ENCODE measurements around the gene ITGAE. TPM values are rescaled to one million over a fixed set of nuclear protein-coding genes. Genes with fewer than 3 reads are reported as not detected.
"Not testable (repeated sequence)": the region's sequence is repeated elsewhere in the genome, so short reads cannot be mapped to it uniquely, and the experiment has no call there.

Gene ITGAE
- total and polyA plus RNA-seq, 5 donors from 2014 or later: 14.2 to 46.4 (median 36.9) TPM

DNA sequence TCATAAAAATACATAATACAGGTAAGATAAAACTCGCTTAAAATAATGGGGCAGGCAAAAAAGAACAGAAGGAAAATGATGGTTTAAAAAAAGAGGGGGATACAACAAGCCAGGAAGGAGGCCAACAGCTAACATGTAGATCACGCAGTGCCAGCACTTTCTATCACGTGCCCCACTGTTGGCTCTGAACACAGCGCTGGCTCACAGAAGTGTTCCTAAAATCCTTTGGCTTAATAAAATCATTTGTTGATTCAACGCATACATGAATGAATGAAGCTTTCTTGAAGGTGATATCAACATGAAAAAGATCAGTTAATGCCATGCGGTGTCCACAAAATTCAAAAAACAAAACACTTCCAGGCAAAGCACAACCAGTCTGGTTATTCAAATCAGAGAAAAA is 8.5 kb downstream of the ITGAE start:
- no peak overlapping the region for H3K4me3 ChIP-seq (ENCODE audit: low read depth, low read length)
- peaks cover 4 to 37% (median 20%) of the 10 kb centered on the region in 4 donors for H3K4me1 Mint-ChIP-seq
- H3K4me1 ChIP-seq (ENCODE audit: control insufficient read depth, insufficient read depth, low read length, poor library complexity, severe bottlenecking): peaks cover 25% of the 10 kb centered on the region
- H3K36me3 ChIP-seq (ENCODE audit: control insufficient read depth, insufficient read depth, low read length): no peaks in the 10 kb centered on the region
- no peaks in the 10 kb centered on the region for H3K27me3 ChIP-seq (ENCODE audit: control insufficient read depth, insufficient read depth, low read length)
- no peak for DNase-seq
- no peaks in the 10 kb centered on the region for H3K9me3 Mint-ChIP-seq
- ATAC-seq (ENCODE audit: low read depth in 2 of 2): no peak
- no peak overlapping the region for H3K27ac ChIP-seq (ENCODE audit: insufficient read depth, low read length, poor library complexity, severe bottlenecking)
- H3K27me3 Mint-ChIP-seq: peaks cover 4% of the 10 kb centered on the region
- no peaks in the 10 kb centered on the region for H3K36me3 Mint-ChIP-seq
- peak overlapping the region in 1 of 3 donors; percentile 59 for H3K27ac Mint-ChIP-seq
- H3K9me3 ChIP-seq (ENCODE audit: control insufficient read depth in 2 of 2, low read length in 2 of 2): no peaks in the 10 kb centered on the region
- H3K4me3 Mint-ChIP-seq: no peak overlapping the region

GRCh38 chr17:3788200-3788599 is 12.8 kb downstream of the ITGAE start:
- peak in 1 of 3 donors; percentile 36 for DNase-seq
- no peak overlapping the region for H3K4me3 Mint-ChIP-seq
- no peaks in the 10 kb centered on the region for H3K36me3 ChIP-seq (ENCODE audit: control insufficient read depth, insufficient read depth, low read length)
- H3K27ac Mint-ChIP-seq: no peak overlapping the region
- no peak for ATAC-seq (ENCODE audit: low read depth in 2 of 2)
- no peak overlapping the region for H3K4me3 ChIP-seq (ENCODE audit: low read depth, low read length)
- peaks cover 0 to 18% (median 11%) of the 10 kb centered on the region in 4 donors for H3K4me1 Mint-ChIP-seq
- H3K4me1 ChIP-seq (ENCODE audit: control insufficient read depth, insufficient read depth, low read length, poor library complexity, severe bottlenecking): peaks cover 4% of the 10 kb centered on the region
- peaks cover 8% of the 10 kb centered on the region for H3K27me3 Mint-ChIP-seq
- H3K27ac ChIP-seq (ENCODE audit: insufficient read depth, low read length, poor library complexity, severe bottlenecking): no peak overlapping the region
- no peaks in the 10 kb centered on the region for H3K36me3 Mint-ChIP-seq
- H3K27me3 ChIP-seq (ENCODE audit: control insufficient read depth, insufficient read depth, low read length): no peaks in the 10 kb centered on the region
- no peaks in the 10 kb centered on the region for H3K9me3 ChIP-seq (ENCODE audit: control insufficient read depth in 2 of 2, low read length in 2 of 2)
- H3K9me3 Mint-ChIP-seq: no peaks in the 10 kb centered on the region

- H3K36me3 Mint-ChIP-seq; H3K36me3 ChIP-seq (ENCODE audit: control insufficient read depth, insufficient read depth, low read length); H3K27ac ChIP-seq (ENCODE audit: insufficient read depth, low read length, poor library complexity, severe bottlenecking); H3K27me3 Mint-ChIP-seq; H3K4me3 ChIP-seq (ENCODE audit: low read depth, low read length); H3K9me3 ChIP-seq (ENCODE audit: control insufficient read depth in 2 of 2, low read length in 2 of 2); H3K4me3 Mint-ChIP-seq; H3K4me1 ChIP-seq (ENCODE audit: control insufficient read depth, insufficient read depth, low read length, poor library complexity, severe bottlenecking); ATAC-seq (ENCODE audit: low read depth in 2 of 2); H3K9me3 Mint-ChIP-seq; H3K27ac Mint-ChIP-seq; DNase-seq; H3K27me3 ChIP-seq (ENCODE audit: control insufficient read depth, insufficient read depth, low read length): not testable (repeated sequence)
- peaks cover 0 to 15% (median 7%) of the 10 kb centered on the region in 4 donors for H3K4me1 Mint-ChIP-seq
Measured at GRCh38 chr17:3785323-3785722, 15.7 kb downstream of the ITGAE start.

DNA sequence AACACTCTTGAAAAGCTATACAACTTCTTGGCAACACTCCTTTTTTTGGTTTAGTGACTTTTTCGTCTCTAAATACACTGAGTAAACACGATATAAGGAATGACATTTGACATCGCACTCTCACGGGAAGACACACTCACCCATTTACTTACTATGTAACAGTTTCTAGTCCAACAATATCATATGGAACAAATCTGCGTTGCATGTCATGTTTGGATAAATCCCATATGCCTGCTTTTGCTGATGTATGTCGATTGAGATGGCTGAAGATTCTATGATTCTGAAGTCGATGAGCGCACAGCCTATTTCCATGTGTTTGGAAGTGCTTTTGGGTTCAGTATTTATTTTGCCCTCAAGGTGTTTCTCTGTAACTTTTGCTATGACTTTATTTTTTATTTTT is 18.2 kb downstream of the ITGAE start:
- H3K36me3 ChIP-seq (ENCODE audit: control insufficient read depth, insufficient read depth, low read length): no peaks in the 10 kb centered on the region
- H3K36me3 Mint-ChIP-seq: no peaks in the 10 kb centered on the region
- H3K9me3 Mint-ChIP-seq: no peaks in the 10 kb centered on the region
- no peaks in the 10 kb centered on the region for H3K27me3 ChIP-seq (ENCODE audit: control insufficient read depth, insufficient read depth, low read length)
- H3K27ac ChIP-seq (ENCODE audit: insufficient read depth, low read length, poor library complexity, severe bottlenecking): no peak overlapping the region
- no peak overlapping the region for H3K4me3 Mint-ChIP-seq
- no peak overlapping the region for H3K27ac Mint-ChIP-seq
- no peaks in the 10 kb centered on the region for H3K9me3 ChIP-seq (ENCODE audit: control insufficient read depth in 2 of 2, low read length in 2 of 2)
- no peaks in the 10 kb centered on the region for H3K4me1 ChIP-seq (ENCODE audit: control insufficient read depth, insufficient read depth, low read length, poor library complexity, severe bottlenecking)
- DNase-seq (no peak), ATAC-seq (ENCODE audit: low read depth in 2 of 2) (no peak)
- peaks cover 4% of the 10 kb centered on the region for H3K27me3 Mint-ChIP-seq
- peaks cover 0 to 9% (median under 1%) of the 10 kb centered on the region in 4 donors for H3K4me1 Mint-ChIP-seq
- no peak overlapping the region for H3K4me3 ChIP-seq (ENCODE audit: low read depth, low read length)

DNA sequence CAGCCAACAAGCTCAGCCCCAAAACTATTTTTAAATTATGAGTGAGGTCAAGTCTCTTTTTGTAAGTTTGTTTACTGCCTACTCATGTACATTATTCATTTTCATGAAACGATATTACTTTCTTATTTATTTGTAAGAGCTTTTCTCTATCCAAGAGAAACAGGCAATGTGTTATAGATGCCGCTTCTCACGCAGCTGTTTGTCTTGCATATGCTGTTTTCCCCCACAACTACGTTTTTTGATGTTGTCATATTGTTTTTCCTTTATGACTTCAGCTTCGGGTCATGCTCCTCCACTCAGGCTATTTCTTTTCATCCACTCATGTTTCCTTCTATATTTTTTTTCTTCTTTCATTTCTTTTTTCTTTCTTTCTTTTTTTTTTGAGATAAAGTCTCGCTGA is 20.0 kb downstream of the ITGAE start:
- H3K27ac Mint-ChIP-seq: no peak overlapping the region
- Histone ChIP-seq H3K36me3 (ENCODE audit: control insufficient read depth, insufficient read depth, low read length) (no peaks in the 10 kb centered on the region), H3K27ac (ENCODE audit: insufficient read depth, low read length, poor library complexity, severe bottlenecking) (no peak overlapping the region), H3K27me3 (ENCODE audit: control insufficient read depth, insufficient read depth, low read length) (no peaks in the 10 kb centered on the region), H3K4me1 (ENCODE audit: control insufficient read depth, insufficient read depth, low read length, poor library complexity, severe bottlenecking) (no peaks in the 10 kb centered on the region), H3K4me3 (ENCODE audit: low read depth, low read length) (no peak overlapping the region), H3K9me3 (ENCODE audit: control insufficient read depth in 2 of 2, low read length in 2 of 2) (no peaks in the 10 kb centered on the region)
- H3K4me1 Mint-ChIP-seq: peaks cover 0 to 7% (median under 1%) of the 10 kb centered on the region in 4 donors
- no peaks in the 10 kb centered on the region for H3K9me3 Mint-ChIP-seq
- no peak overlapping the region for H3K4me3 Mint-ChIP-seq
- ATAC-seq (ENCODE audit: low read depth in 2 of 2): no peak
- H3K27me3 Mint-ChIP-seq: peaks cover 4% of the 10 kb centered on the region
- DNase-seq: no peak
- no peaks in the 10 kb centered on the region for H3K36me3 Mint-ChIP-seq

DNA sequence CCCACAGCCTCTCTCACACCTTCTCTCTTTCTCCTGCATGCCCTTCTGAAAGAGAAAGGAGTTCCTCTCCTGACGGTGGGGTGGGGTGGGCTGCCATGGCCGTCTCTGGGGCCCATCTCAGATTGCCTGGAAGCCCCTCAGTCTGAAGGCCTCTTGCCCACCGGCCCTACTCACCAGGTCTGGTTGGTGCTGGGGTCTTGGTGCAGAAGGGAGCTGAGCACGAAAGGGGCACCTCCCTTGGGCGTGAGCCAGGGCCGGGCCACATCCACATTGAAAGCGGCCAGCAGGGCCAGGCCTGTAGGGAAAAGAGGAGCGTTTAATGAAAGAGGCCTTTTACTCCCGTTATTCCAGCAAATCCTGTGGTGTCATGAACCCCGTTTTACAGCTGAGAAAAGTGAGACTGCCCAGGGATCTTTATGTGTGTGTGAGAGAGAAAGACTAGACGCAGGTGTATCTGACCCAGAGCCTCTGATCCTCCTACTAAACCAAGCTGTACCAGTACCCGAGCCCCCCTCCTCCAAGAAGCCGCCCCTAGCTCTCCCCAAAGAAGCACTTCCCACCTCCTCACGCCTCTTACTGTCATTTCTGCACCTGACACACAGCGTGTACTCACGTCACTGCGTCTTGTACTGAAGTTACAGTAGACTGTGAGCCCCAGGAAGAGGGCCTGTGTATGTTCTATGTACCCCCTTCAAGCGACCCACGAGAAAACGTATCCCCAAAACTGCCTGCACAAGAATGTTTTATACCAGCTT is 23.4 kb downstream of the ITGAE start:
- no peak overlapping the region for H3K4me3 ChIP-seq (ENCODE audit: low read depth, low read length)
- Mint-ChIP-seq H3K36me3 (no peaks in the 10 kb centered on the region), H3K27me3 (no peaks in the 10 kb centered on the region), H3K9me3 (no peaks in the 10 kb centered on the region), H3K4me3 (no peak overlapping the region), H3K4me1 (peaks cover 0 to 2% (median 0%) of the 10 kb centered on the region in 4 donors), H3K27ac (no peak overlapping the region)
- H3K27me3 ChIP-seq (ENCODE audit: control insufficient read depth, insufficient read depth, low read length): no peaks in the 10 kb centered on the region
- no peak for DNase-seq
- no peak overlapping the region for H3K27ac ChIP-seq (ENCODE audit: insufficient read depth, low read length, poor library complexity, severe bottlenecking)
- no peaks in the 10 kb centered on the region for H3K36me3 ChIP-seq (ENCODE audit: control insufficient read depth, insufficient read depth, low read length)
- ATAC-seq (ENCODE audit: low read depth in 2 of 2): no peak
- no peaks in the 10 kb centered on the region for H3K4me1 ChIP-seq (ENCODE audit: control insufficient read depth, insufficient read depth, low read length, poor library complexity, severe bottlenecking)
- no peaks in the 10 kb centered on the region for H3K9me3 ChIP-seq (ENCODE audit: control insufficient read depth in 2 of 2, low read length in 2 of 2)

GRCh38 chr17:3773966-3774365 is 27.0 kb downstream of the ITGAE start:
- no peaks in the 10 kb centered on the region for H3K27me3 Mint-ChIP-seq
- H3K4me3 ChIP-seq (ENCODE audit: low read depth, low read length): no peak overlapping the region
- peaks cover 0 to 31% (median 4%) of the 10 kb centered on the region in 4 donors for H3K4me1 Mint-ChIP-seq
- H3K4me3 Mint-ChIP-seq: no peak overlapping the region
- H3K27ac Mint-ChIP-seq: no peak overlapping the region
- no peaks in the 10 kb centered on the region for H3K36me3 Mint-ChIP-seq
- no peak overlapping the region for H3K27ac ChIP-seq (ENCODE audit: insufficient read depth, low read length, poor library complexity, severe bottlenecking)
- no peaks in the 10 kb centered on the region for H3K36me3 ChIP-seq (ENCODE audit: control insufficient read depth, insufficient read depth, low read length)
- no peak for ATAC-seq (ENCODE audit: low read depth in 2 of 2)
- DNase-seq: no peak
- H3K9me3 ChIP-seq (ENCODE audit: control insufficient read depth in 2 of 2, low read length in 2 of 2): no peaks in the 10 kb centered on the region
- H3K27me3 ChIP-seq (ENCODE audit: control insufficient read depth, insufficient read depth, low read length): no peaks in the 10 kb centered on the region
- no peaks in the 10 kb centered on the region for H3K9me3 Mint-ChIP-seq
- peaks cover 5% of the 10 kb centered on the region for H3K4me1 ChIP-seq (ENCODE audit: control insufficient read depth, insufficient read depth, low read length, poor library complexity, severe bottlenecking)

DNA sequence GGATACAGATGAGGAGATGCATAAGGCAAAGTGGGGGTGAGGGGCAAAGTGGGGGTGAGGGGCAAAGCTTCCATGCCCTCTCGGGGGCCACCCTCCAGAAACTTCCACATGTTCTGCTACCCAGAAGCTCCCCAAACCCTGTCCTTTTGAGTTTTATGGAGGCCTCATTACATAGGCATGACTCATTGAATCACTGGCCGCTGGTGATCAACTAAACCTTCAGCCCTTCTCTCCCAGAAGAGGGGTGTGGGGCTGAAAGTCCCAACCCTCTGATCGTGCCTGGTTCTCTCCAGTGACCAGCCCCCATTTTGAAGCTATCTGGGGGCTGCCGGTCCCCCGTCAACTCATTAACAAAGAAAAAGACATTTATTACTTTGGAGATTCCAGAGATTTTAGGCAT is 27.5 kb downstream of the ITGAE start:
- Mint-ChIP-seq H3K9me3 (no peaks in the 10 kb centered on the region), H3K4me3 (no peak overlapping the region), H3K27me3 (no peaks in the 10 kb centered on the region), H3K27ac (no peak overlapping the region), H3K36me3 (no peaks in the 10 kb centered on the region), H3K4me1 (peaks cover 0 to 35% (median 5%) of the 10 kb centered on the region in 4 donors)
- no peak overlapping the region for H3K4me3 ChIP-seq (ENCODE audit: low read depth, low read length)
- DNase-seq: no peak
- peaks cover 5% of the 10 kb centered on the region for H3K4me1 ChIP-seq (ENCODE audit: control insufficient read depth, insufficient read depth, low read length, poor library complexity, severe bottlenecking)
- no peaks in the 10 kb centered on the region for H3K36me3 ChIP-seq (ENCODE audit: control insufficient read depth, insufficient read depth, low read length)
- ATAC-seq (ENCODE audit: low read depth in 2 of 2): no peak
- H3K9me3 ChIP-seq (ENCODE audit: control insufficient read depth in 2 of 2, low read length in 2 of 2): no peaks in the 10 kb centered on the region
- no peak overlapping the region for H3K27ac ChIP-seq (ENCODE audit: insufficient read depth, low read length, poor library complexity, severe bottlenecking)
- no peaks in the 10 kb centered on the region for H3K27me3 ChIP-seq (ENCODE audit: control insufficient read depth, insufficient read depth, low read length)
